ENCODE results near the gene ZBTB37.

DNA sequence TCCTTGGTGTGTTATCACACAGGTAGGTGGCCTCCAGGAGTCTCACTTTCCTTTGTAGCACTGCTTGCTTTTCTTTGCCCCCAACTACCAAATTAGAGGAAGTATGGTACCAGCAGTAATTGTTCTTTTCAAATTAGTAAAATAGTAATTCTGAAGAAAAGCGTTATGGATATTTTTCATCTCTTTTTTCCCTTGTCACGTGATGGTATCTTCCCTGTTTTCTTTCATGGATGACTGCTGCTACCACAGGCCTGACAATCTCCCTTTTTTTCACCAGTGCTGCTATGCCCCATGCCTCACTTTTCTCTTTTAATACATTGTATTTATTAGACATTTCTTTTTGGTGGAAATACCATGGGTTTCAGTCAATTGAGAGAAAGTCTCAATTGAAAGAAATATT lies 3.3 kb downstream of the ZBTB37 start:
- no peak for TF ChIP-seq EZH2phosphoT487 (IDR thresholded peaks at IDR 0.05; ENCODE audit: insufficient read depth, low read depth)
- no peak for TF ChIP-seq EZH2 (IDR thresholded peaks at IDR 0.05; ENCODE audit: insufficient read depth, poor library complexity, severe bottlenecking)

Data from GM23248 (cell line).